ENCODE measurements around the gene SLC17A4. TPM values are rescaled to one million over a fixed set of nuclear protein-coding genes. Genes with fewer than 3 reads are reported as not detected.

Gene SLC17A4
- total and polyA plus RNA-seq, 2 donors (not counting 3 experiments of a cell fraction or from before 2014, with no cell fraction given): not detected

DNA sequence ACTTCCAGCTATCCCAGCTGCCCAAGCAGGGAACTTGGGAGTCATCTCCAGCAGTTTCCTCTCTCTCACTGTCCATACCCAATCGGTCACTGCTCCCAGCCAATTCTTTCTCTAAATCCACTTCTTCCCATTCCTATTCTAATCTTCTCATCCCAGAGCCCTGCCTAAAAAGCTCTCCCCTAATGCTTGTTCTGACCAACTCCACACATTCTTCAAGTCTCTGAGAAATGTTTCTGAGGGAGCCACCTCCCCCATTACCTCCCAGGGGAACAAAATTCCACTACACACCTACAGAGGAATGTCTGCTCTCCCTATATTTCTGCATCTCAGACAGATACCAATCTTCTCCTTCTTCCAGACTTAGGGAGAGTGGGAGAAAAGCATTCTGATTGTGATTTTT lies 14.0 kb downstream of the SLC17A4 start:
- no peak for FAIRE-seq
- BruUV-seq (replicated peaks): no TSS peak

More for the DNA sequence above, 14.0 kb downstream of the SLC17A4 start:
- Histone ChIP-seq H3K27me3 (ENCODE audit: control insufficient read depth in 2 of 2, insufficient read depth in 2 of 2, low read length in 2 of 2) (peaks cover 0 to 4% of the 10 kb centered on the region in 2 experiments), H3K36me3 (ENCODE audit: control insufficient read depth in 2 of 2, extremely low read depth in 1 of 2, insufficient read depth in 2 of 2, low read length in 2 of 2) (no peaks in the 10 kb centered on the region), H3K4me1 (ENCODE audit: control insufficient read depth, extremely low read depth, insufficient read depth, low read length) (no peaks in the 10 kb centered on the region), H3K27ac (ENCODE audit: insufficient read depth, low read depth, low read length) (no peak overlapping the region), H3K9me1 (replicated peaks; ENCODE audit: control insufficient read depth, extremely low read depth, insufficient read depth, low read length) (no peaks in the 10 kb centered on the region), H4K20me1 (replicated peaks; ENCODE audit: control insufficient read depth, extremely low read depth, insufficient read depth, low read length) (no peaks in the 10 kb centered on the region), H3K79me2 (ENCODE audit: control insufficient read depth, insufficient read depth, low read length) (no peaks in the 10 kb centered on the region), H3K4me3 (replicated peaks in 1 of 3; ENCODE audit: insufficient read depth in 1 of 3, low read depth in 1 of 3, low read length in 3 of 3) (no peak overlapping the region), H2AFZ (ENCODE audit: low read depth, low read length) (no peak overlapping the region), H3K9ac (replicated peaks; ENCODE audit: extremely low read depth, insufficient read depth, low read length) (no peak overlapping the region), H3K4me2 (ENCODE audit: insufficient read depth, low read length) (no peak overlapping the region), H3K9me3 (replicated peaks; ENCODE audit: control insufficient read depth, insufficient read depth, low read length) (no peaks in the 10 kb centered on the region)
- intact Hi-C loops (cut with micrococcal nuclease) (no loop called here), dilution Hi-C loops (cut with MboI; ENCODE audit: extremely low pct_ligation_motif_present, low sequenced_read_pairs) (no loop called here)
- ChIA-PET CTCF (interaction anchor here (1.2 kb wide), 3 partner anchors 9 to 122 kb away, joined by 3 read pairs; no protein-coding TSS in a partner anchor), POLR2A (no interaction called here)
- DNase-seq (ENCODE audit: low read depth, low spot score): no peak
- TF ChIP-seq POLR2A (IDR thresholded peaks at IDR 0.05; ENCODE audit: low read depth, low read length): no peak
- no peak for TF ChIP-seq POLR2AphosphoS5 (IDR thresholded peaks at IDR 0.05; ENCODE audit: insufficient read depth, low read depth, low read length)
- TF ChIP-seq MYC (IDR thresholded peaks at IDR 0.05; ENCODE audit: low read depth, low read length): no peak
- no peak for TF ChIP-seq JUN (IDR thresholded peaks at IDR 0.05; ENCODE audit: borderline replicate concordance, insufficient read depth, insufficient read length, low read depth)
- TF ChIP-seq FOS (IDR thresholded peaks at IDR 0.05; ENCODE audit: borderline replicate concordance, insufficient read depth, low read length): no peak
- no peak for TF ChIP-seq MAX (IDR thresholded peaks at IDR 0.05; ENCODE audit: insufficient read depth, insufficient read length)
- no peak for TF ChIP-seq CTCF (IDR thresholded peaks at IDR 0.05; ENCODE audit: extremely low read depth in 1 of 2, insufficient read depth in 1 of 2, low read depth in 1 of 2, low read length in 2 of 2)
- no peak for TF ChIP-seq GATA2 (IDR thresholded peaks at IDR 0.05; ENCODE audit: insufficient read depth, insufficient read length, low read depth, low read length)
- TF ChIP-seq EZH2 (IDR thresholded peaks at IDR 0.05; ENCODE audit: borderline replicate concordance, low read depth, low read length, severe bottlenecking): no peak
